ENCODE measurements around the gene MSMP.

GRCh38 chr9:35741740-35742139 lies 12.3 kb downstream of the MSMP start:
- no peak for TF ChIP-seq POLR2A (IDR thresholded peaks at IDR 0.05)
- TF ChIP-seq CTCF (IDR thresholded peaks at IDR 0.05): no peak
